Stimulated activated CD4-positive, alpha-beta T cell treated with anti-CD3 and anti-CD28 coated beads, Interleukin-15, amount 100 ng/mL, for 1 hour (primary cell): ENCODE data around the gene FILIP1.
A peak's percentile ranks its signal among the peaks of the same experiment; 100 is the strongest.

Experiments
- DNase-seq, 2 donors: peaks; one replicate each; pipeline ENCODE4 v3.0.0-alpha.2; 2020; ENCODE audit warnings: low read depth in 1 of 2, low spot score in 1 of 2

The FILIP1 gene

DNA sequence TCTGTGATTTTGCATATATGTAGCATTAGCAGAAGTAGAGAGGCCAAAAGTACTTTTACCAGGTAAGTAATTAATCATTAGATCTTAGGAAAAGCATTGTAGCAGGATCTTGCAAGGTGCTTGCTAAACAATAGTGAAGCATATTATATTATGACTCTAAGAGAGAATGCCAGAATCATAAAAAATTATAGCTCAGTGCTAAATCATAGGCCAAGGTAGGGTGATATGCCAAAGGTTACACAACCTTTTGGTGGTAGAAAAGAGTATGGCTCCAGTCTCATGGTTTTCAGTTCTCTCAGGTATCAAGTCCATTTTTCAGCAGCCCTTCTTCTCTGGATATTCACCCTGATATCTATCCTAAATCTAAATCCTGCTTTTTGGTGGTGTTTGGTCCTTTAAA is 192.1 kb downstream of the FILIP1 start:
- no peak for DNase-seq

DNA sequence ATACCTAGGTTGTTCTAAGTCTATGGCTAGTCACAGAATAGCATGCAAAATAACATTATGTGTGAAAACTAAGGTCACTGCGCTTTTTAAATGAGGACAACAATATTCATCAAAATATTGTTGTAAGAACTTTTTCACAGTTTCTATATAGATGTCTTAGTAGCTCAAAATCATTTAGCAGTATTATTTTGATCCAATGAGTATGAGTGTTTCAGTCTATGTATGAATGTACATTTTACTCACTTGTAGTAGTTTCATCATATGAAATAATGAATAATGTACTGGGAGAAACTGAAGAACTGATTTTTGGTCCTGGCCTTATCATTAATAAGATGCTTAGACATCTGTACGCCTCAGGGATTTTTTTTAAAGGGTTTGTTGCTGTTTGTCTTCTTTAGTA is 192.5 kb downstream of the FILIP1 start:
- DNase-seq: no peak

- no peak for DNase-seq
Observed at GRCh38 chr6:75300531-75300855, 193.1 kb downstream of the FILIP1 start.

DNA sequence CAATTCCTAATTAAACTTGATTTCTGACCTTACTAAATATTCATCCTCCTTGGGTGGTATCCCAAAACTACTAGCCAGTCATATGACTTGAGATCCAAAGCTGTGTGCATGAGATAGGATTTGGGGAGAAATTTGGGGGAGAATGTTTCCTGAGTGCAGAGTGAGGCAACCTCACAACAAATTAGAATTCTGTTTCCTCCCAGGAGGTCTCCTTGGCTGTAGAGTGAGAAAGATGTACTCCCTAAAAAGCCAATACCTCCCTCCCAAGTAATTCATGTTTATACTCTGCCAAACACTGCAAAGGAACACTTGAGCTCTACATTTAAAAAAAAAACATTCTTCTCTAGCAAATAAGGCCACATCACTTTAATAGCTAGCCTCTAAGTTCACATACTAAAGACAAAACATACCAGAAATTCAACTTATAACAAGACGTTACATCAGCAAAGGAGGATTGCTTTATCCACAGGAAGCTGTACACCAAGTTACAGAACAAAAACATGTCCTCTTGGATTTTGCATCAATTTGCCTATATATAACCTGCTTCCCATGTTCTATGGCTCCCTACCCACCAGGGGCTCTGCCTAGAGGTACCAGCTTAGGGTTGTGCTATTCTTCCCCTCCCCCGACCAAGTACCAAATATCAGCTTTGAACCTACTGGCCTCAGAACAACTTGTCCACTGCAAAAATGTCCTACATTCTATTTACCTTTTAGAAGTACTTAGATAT is 193.6 kb downstream of the FILIP1 start:
- no peak for DNase-seq

- no peak for DNase-seq
Observed at GRCh38 chr6:75296811-75297779, 196.5 kb downstream of the FILIP1 start.

DNA sequence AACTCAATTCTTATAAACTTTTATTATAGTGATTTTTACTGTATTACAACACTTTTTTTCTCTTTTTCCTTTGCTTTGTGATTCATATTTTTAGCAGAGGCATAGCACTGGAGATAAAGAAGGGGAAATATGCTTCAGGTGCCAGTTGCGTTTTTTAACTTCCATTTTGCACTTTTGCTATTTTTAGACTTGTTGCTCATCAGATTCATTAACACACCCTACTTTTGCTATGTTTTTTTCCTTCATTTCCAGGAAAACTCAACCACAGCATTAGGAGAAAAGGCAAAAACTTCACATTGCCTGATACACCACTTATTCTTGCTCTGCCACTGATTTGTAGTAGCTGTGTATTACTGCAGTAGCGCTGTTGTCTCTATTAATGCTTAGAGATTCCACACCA is 201.0 kb downstream of the FILIP1 start:
- no peak for DNase-seq

DNA sequence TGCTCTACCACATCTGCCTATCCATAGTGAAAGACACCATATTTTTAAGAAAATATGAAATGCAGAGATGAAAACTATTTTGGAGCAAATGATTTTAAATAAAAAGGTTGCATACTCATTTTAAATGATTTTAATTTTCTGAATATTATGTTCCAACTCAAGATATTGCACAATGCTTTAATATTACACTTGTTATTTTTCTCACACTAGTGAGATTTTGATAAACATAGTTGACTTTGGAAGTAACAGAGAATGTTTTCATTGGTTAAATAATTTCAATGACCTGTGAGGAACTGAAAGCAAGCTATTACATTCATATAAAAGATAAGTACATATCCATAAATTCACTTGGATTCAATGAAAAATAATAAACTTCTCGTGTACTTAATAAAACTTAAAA is 201.9 kb downstream of the FILIP1 start:
- DNase-seq: no peak

GRCh38 chr6:75291331-75291730 is 202.3 kb downstream of the FILIP1 start:
- DNase-seq: no peak

DNA sequence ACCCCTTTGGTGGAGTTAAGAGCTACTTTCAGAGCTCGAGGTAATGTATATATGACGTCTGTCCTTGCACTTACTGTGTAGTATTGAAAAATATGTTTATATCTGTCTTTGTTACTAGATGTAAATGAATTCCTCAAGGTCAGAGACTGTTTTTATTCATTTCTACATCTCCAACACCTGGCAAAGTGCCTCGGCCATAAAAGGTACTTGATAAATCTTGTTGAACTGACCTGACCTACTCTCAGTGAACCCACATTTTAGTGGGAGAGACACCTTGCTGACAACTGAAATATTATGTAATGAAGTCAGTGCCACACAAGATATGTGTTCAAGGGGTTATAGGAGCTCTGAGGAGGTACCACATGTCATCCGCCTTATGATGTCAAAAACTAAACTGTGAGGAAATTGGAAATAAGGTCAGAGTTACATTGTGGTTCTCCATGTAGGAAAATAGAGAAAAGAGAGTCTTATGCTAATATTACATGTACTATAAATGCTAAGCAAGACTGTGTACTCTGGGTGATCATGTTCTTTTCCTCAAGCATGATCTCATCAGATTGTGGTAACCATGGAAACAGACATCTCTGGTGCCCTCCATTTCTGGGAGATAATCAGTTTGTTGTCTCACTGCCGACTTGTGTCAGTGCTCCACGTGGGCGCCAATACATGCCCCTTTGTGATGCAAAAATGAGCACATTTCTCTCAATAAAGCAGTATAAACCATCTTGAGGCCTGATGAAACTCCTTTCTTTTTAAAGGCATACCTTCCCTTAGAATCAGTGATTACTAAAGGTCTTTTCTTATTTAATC is 203.3 kb downstream of the FILIP1 start:
- no peak for DNase-seq

DNA sequence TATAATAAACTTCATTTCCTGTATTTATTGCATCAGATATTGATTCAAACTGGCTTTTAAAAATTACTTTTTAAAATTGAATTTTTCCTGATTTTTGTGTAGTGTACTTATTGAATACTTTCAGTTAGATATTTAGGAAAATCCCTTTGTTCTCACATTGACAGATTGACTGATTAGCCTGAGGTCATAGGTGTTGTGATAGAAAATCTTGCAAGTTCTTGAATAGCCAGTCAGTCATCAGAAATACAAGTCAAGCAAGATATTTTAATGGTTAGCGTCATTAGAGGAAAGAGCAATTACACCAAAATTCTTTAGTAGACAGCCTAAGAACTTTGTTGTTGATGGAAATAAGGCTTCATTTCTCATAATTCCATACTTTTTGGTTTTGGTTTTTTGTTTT is 205.6 kb downstream of the FILIP1 start:
- no peak for DNase-seq

GRCh38 chr6:75287424-75287823 is 206.2 kb downstream of the FILIP1 start:
- DNase-seq: no peak

- DNase-seq: no peak
Observed at GRCh38 chr6:75286955-75287354, 206.6 kb downstream of the FILIP1 start.

- no peak for DNase-seq
Observed at GRCh38 chr6:75285283-75285639, 208.3 kb downstream of the FILIP1 start.

GRCh38 chr6:75284632-75285282 is 208.8 kb downstream of the FILIP1 start, which contains the start of gene TMEM30A:
TMEM30A (minus strand) TSS chr6:75284792; CDS start chr6:75284638, 154 bp downstream.
- peak; percentile 87 to 90 for DNase-seq

DNA sequence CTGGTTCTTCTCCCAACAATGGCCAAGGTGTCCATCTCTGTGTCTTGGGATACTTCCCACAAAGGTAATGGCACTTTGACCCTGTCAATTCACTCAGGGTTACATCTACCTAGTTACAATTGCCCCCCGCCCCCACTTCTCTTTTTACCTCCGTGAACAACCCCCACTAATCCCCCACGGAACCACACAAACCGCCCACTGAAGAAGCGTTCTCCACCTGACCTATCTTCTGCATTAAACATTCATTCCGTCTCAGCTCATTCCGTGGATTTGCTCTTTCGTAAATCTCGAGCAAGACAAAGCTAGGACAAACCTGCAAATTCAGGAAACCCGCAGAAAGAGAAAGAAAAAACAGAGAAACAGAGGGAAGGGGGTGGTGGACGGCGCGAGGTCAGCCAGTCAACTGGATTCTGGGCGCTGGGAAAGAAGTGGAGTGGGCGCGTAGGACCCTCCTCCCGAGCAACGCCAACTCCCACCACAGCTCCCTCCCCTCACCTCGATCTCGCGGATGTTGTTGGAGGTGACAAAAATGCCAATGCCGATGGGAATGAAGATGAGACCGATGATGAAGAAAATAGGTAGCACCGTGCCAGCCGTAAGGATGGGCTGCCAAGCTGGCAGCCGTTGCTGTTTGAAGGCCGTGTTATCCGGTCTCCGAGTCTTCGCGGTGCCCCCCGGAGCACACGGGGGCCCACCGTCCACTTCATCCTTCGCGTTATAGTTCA is 209.5 kb downstream of the FILIP1 start:
- DNase-seq: no peak

- DNase-seq: no peak
Observed at GRCh38 chr6:75282706-75283105, 210.9 kb downstream of the FILIP1 start.

DNA sequence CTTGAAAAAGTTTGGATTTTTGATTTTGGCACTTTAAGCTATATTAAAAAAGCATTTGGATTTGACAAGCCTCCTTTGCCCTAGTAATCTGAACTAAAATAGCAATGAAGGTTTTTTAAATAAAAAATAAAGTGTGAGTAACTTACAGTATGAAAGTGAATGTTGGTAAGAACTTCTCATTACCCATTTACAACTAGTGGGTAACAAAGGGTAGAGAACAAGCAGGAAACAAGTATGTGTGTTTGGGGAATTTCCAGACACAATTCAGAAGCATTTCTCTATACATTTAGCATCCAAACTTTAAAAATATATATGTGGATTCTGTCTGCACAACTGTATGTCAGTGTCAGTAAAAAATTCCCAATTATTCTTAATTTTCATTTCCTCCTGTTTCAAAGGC is 211.9 kb downstream of the FILIP1 start:
- DNase-seq: no peak

DNA sequence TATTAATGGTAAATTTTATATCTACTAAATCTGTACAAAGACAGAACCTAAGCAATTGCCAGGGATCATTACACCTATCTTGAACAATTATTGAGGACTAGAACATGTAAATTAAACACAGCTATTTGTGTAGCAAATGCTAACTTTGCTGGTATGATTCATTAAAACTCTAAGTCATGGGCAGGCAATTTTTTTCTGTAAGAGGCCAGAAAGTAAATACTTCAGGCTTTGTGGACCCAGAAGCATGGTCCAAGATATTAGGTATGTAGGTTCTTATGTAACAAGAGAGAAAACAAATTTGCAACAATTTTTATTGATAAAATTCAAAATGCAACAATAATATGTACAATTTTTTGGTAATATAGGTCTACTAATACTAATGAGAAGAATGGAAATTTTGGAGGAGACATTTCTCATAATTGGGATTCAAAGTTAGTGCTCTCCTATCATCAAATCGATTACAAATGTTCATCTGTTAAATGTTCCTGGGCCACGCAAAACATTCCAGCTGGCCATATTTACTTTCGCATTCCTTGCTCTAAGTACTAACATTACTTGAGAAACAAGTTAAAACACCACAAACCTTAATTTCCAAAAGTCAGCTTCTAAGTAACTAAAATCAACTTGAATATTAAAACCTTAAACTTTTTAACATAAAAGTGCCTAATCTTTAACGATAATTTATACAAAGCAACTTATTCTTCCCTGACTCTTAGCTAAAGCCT is 213.3 kb downstream of the FILIP1 start:
- DNase-seq: no peak

DNA sequence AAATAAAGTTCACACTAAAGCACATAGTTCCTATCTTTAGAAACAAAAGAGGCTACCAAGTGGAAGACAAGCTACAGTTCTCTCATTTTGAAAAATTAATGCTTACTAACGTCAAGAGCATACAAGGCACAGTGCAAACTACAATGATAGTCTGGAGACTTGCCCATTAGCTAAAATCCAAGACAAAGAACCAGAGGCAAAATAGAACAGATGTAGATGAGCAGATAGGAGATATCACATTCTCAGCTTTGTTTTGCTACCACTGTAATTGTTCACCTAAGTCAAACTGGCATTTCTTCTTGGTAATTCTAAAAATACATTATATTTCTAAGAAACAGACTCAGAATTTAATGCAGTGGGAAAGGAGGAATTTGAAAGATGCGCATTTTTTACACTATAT is 214.2 kb downstream of the FILIP1 start:
- DNase-seq: no peak
